H1 (cell line): Measurements from ENCODE around the gene SETDB2. TPM values are rescaled to one million over a fixed set of nuclear protein-coding genes. Genes with fewer than 3 reads are reported as not detected.
A peak's percentile ranks its signal among the peaks of the same experiment; 100 is the strongest.

Source experiments
- BCL11A ChIP-seq, 2 experiments: IDR thresholded peaks; one replicate each; pipeline ENCODE4 v1.6.1; 2011; ENCODE audit warnings: low read depth in 2 of 2, low read length in 2 of 2, mild to moderate bottlenecking in 2 of 2
- FOSL1 ChIP-seq: IDR thresholded peaks from 2 replicates; pipeline ENCODE4 v1.6.1; 2011; ENCODE audit warnings: mild to moderate bottlenecking, low read depth, low read length, moderate library complexity; ENCODE audit not compliant: insufficient read depth
- POLR2A ChIP-seq, 2 experiments: IDR thresholded peaks; 1 replicate in 1 of 2; 2 replicates in 1 of 2; pipeline ENCODE4 v1.6.1; 2011; ENCODE audit warnings: low read depth in 2 of 2, low read length in 2 of 2, mild to moderate bottlenecking in 2 of 2; ENCODE audit errors: control extremely low read depth in 1 of 2
- RBBP5 ChIP-seq: IDR thresholded peaks from 2 replicates; pipeline ENCODE4 v1.7.1; 2012; ENCODE audit warnings: low read depth, mild to moderate bottlenecking, inconsistent platforms, low read length, moderate library complexity, borderline replicate concordance
- polyA plus RNA-seq, 7 experiments: library from polyadenylated mRNA; depleted of rRNA in 3 of 7; stranded (reverse) in 5 of 7; unstranded in 2 of 7; fragments of >200 nt in 5 of 7; fragments of 200-250 nt in 2 of 7; gene quantifications; 1 replicate in 5 of 7; 2 replicates in 1 of 7; 4 replicates in 1 of 7; pipeline versions ENCODE4 v1.2.1 to v1.2.3, GENCODE V29; 2011 to 2013; ENCODE audit warnings: missing spikeins in 2 of 7, mixed read lengths in 2 of 7
- total RNA-seq: library from RNA; stranded (reverse); fragmentation: NEBNext Ultra II Directional; extraction: Animal tissue kit (Norgen Biotek cat#: 25700); gene quantifications from 2 replicates; pipeline ENCODE4 v1.2.1, GENCODE V29; 2021

Gene SETDB2
- total and polyA plus RNA-seq, 2 of the 8 experiments (the other 6 are each of a cell fraction or from before 2014, with no cell fraction given): 1.2 to 6.1 TPM

DNA sequence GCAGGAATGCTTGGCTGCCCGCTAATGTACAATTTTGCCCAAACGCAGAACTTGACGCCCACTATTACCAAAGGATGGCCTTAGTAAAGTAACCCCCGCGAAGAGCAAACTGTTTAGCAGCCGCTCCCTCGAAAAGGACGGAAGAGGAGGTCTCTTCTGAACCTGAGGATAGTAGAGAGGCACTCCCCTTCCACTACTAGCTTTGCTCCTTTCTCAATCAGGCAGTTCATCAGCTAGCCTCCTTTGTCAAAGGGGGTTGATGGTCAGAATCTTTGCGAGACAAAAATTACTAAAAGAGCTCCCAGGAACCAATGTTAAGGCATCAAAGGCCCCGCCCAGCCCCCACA lies 744 bp upstream of the SETDB2 start (continued):
- TF ChIP-seq FOSL1: no peak
- TF ChIP-seq POLR2A (IDR thresholded peaks at IDR 0.05; ENCODE audit: control extremely low read depth in 1 of 2, low read depth in 2 of 2, low read length in 2 of 2): peak in 1 of 2 experiments; percentile 64; a peak in 1 of 3 replicates
- TF ChIP-seq BCL11A (IDR thresholded peaks at IDR 0.05; ENCODE audit: low read depth in 2 of 2, low read length in 2 of 2): no peak
- peak; percentile 13; the same call in 1 of the 2 replicates for TF ChIP-seq RBBP5
